ENCODE results near the gene CNGB1. TPM values are rescaled to one million over a fixed set of nuclear protein-coding genes. Genes with fewer than 3 reads are reported as not detected.

CNGB1 gene
- total RNA-seq, 1 experiment from 2014 or later, result not detected

DNA sequence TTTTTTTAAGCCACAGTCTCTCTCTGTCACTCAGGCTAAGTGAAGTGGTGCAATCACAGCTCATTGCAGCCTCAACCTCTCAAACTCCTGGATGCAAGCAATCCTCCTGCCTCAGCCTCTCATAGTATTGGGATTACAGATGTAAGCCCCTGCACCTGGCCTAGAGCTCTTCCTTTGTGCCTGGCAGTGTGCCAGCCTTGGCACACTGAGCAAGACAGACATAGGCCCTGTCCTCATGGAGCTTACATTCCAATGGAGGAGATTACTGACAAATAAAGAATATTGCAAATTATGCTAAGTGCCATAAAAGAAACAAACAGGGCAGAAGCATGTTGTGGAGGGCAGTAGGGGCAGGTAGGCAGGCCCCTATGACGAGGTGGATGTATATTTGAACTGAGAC is 920 bp upstream of the CNGB1 start:
- Histone ChIP-seq H3K4me3 (replicated peaks in 1 of 2; ENCODE audit: low read depth in 1 of 2, low read length in 2 of 2) (no peak overlapping the region), H3K27ac (ENCODE audit: low read depth, low read length) (no peak overlapping the region), H2AFZ (ENCODE audit: low read depth, low read length, poor library complexity, severe bottlenecking) (no peak overlapping the region), H3K4me1 (ENCODE audit: control insufficient read depth in 1 of 2, insufficient read depth in 2 of 2, low read length in 2 of 2) (no peaks in the 10 kb centered on the region), H3K4me2 (ENCODE audit: low read length) (no peak overlapping the region), H3K9me2 (ENCODE audit: insufficient read depth) (no peaks in the 10 kb centered on the region), H3K36me3 (ENCODE audit: control insufficient read depth in 1 of 2, insufficient read depth in 2 of 2, low read length in 2 of 2) (no peaks in the 10 kb centered on the region), H3K9ac (ENCODE audit: low read length) (no peak overlapping the region), H4K20me1 (ENCODE audit: insufficient read depth) (no peaks in the 10 kb centered on the region), H3K9me3 (ENCODE audit: control insufficient read depth in 1 of 2, insufficient read depth in 1 of 2, low read depth in 1 of 2, low read length in 2 of 2) (no peaks in the 10 kb centered on the region), H3K27me3 (ENCODE audit: insufficient read depth, low read length) (no peaks in the 10 kb centered on the region), H3K79me2 (ENCODE audit: insufficient read depth, low read length) (no peaks in the 10 kb centered on the region)
- ChIA-PET POLR2A (no interaction called here), CTCF (no interaction called here), RAD21 (ENCODE audit: low non-redundant PET in 1 of 2, low total read pairs in 2 of 2, uncharacterized antibody in 2 of 2, unreplicated experiment in 2 of 2) (no interaction called here)
- TF ChIP-seq, protein P1, sequence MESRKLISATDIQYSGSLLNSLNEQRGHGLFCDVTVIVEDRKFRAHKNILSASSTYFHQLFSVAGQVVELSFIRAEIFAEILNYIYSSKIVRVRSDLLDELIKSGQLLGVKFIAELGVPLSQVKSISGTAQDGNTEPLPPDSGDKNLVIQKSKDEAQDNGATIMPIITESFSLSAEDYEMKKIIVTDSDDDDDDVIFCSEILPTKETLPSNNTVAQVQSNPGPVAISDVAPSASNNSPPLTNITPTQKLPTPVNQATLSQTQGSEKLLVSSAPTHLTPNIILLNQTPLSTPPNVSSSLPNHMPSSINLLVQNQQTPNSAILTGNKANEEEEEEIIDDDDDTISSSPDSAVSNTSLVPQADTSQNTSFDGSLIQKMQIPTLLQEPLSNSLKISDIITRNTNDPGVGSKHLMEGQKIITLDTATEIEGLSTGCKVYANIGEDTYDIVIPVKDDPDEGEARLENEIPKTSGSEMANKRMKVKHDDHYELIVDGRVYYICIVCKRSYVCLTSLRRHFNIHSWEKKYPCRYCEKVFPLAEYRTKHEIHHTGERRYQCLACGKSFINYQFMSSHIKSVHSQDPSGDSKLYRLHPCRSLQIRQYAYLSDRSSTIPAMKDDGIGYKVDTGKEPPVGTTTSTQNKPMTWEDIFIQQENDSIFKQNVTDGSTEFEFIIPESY (IDR thresholded peaks at IDR 0.05; ENCODE audit: extremely low read depth, insufficient replicate concordance, low read length), result no peak
- no peak for TF ChIP-seq ZNF274 (IDR thresholded peaks at IDR 0.05; ENCODE audit: low read depth, low read length)
- no peak for TF ChIP-seq SP1 (IDR thresholded peaks at IDR 0.05; ENCODE audit: low read depth)
- TF ChIP-seq, protein P2, sequence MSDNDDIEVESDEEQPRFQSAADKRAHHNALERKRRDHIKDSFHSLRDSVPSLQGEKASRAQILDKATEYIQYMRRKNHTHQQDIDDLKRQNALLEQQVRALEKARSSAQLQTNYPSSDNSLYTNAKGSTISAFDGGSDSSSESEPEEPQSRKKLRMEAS (IDR thresholded peaks at IDR 0.05), result no peak
- no peak for TF ChIP-seq ZFX (IDR thresholded peaks at IDR 0.05)
- no peak for TF ChIP-seq EZH2 (IDR thresholded peaks at IDR 0.05)
- no peak for TF ChIP-seq ELF1 (IDR thresholded peaks at IDR 0.05; ENCODE audit: borderline replicate concordance, low read depth)
- TF ChIP-seq, protein P3, sequence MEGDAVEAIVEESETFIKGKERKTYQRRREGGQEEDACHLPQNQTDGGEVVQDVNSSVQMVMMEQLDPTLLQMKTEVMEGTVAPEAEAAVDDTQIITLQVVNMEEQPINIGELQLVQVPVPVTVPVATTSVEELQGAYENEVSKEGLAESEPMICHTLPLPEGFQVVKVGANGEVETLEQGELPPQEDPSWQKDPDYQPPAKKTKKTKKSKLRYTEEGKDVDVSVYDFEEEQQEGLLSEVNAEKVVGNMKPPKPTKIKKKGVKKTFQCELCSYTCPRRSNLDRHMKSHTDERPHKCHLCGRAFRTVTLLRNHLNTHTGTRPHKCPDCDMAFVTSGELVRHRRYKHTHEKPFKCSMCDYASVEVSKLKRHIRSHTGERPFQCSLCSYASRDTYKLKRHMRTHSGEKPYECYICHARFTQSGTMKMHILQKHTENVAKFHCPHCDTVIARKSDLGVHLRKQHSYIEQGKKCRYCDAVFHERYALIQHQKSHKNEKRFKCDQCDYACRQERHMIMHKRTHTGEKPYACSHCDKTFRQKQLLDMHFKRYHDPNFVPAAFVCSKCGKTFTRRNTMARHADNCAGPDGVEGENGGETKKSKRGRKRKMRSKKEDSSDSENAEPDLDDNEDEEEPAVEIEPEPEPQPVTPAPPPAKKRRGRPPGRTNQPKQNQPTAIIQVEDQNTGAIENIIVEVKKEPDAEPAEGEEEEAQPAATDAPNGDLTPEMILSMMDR (IDR thresholded peaks at IDR 0.05 in 2 of 3, conservative IDR thresholded peaks at IDR 0.05 in 1 of 3; ENCODE audit: borderline replicate concordance in 1 of 3, insufficient read depth in 1 of 3, low read depth in 2 of 3, low read length in 2 of 3), result no peak
- no peak for TF ChIP-seq CEBPB (IDR thresholded peaks at IDR 0.05; ENCODE audit: low read depth)
- no peak for TF ChIP-seq JUND (IDR thresholded peaks at IDR 0.05)
- TF ChIP-seq YY1 (IDR thresholded peaks at IDR 0.05; ENCODE audit: extremely low read depth, insufficient replicate concordance, low read depth, low read length), result no peak
- TF ChIP-seq POLR2AphosphoS5 (IDR thresholded peaks at IDR 0.05; ENCODE audit: low read depth, low read length), result no peak
- TF ChIP-seq SIN3A (IDR thresholded peaks at IDR 0.05; ENCODE audit: low read depth), result no peak
- TF ChIP-seq EZH2phosphoT487 (IDR thresholded peaks at IDR 0.05; ENCODE audit: borderline replicate concordance), result no peak
- no peak for TF ChIP-seq TCF7L2 (IDR thresholded peaks at IDR 0.05; ENCODE audit: borderline replicate concordance, extremely low read depth, insufficient read depth, insufficient read length)
- no peak for TF ChIP-seq CBX3 (IDR thresholded peaks at IDR 0.05; ENCODE audit: low read depth)
- BruUV-seq (replicated peaks), result no TSS peak
- no peak for DNase-seq (ENCODE audit: low read depth, low spot score)
- no peak for ATAC-seq
- intact Hi-C loops (cut with micrococcal nuclease), result no loop called here

Data from HCT116 (cell line).